OCI-LY7 (cell line): ENCODE data around the gene ITSN2. TPM values are rescaled to one million over a fixed set of nuclear protein-coding genes. Genes with fewer than 3 reads are reported as not detected.

Source experiments
- BruUV-seq: library from RNA; stranded (reverse); fragments of 400-500 nt; replicated peaks from 2 replicates; lab custom pipeline; 2021; lab: Mats Ljungman, UMichigan
- CTCF ChIA-PET: fragments of 300-600 bp; sonication (Branson Sonifier 250); formaldehyde crosslinking; loops from one replicate; lab custom pipeline; 2022; ENCODE audit warnings: antibody characterized with exemption; ENCODE audit not compliant: unreplicated experiment; lab: Charles Lee
- POLR2A ChIA-PET: fragments of 300-600 bp; sonication (Branson Sonifier 250); formaldehyde crosslinking; loops from one replicate; lab custom pipeline; 2022; ENCODE audit warnings: antibody characterized with exemption; lab: Charles Lee
- DNase-seq: peaks from one replicate; pipeline ENCODE4 v3.0.0-alpha.2; 2015; ENCODE audit warnings: low spot score
- H2AFZ ChIP-seq: fragments of 200-600 bp; sonication (generic), shearing (Covaris generic); 2 replicates; pipeline ENCODE4 v1.6.1; 2014; ENCODE audit warnings: mild to moderate bottlenecking, antibody characterized with exemption, low read length, moderate library complexity
- H3K27ac ChIP-seq: fragments of 200-600 bp; sonication (generic); 2 replicates; pipeline ENCODE4 v1.5.1; 2014; ENCODE audit warnings: mixed run types, low read depth, mild to moderate bottlenecking, moderate library complexity, low read length, inconsistent platforms; ENCODE audit not compliant: poor library complexity, severe bottlenecking
- H3K36me3 ChIP-seq: fragments of 200-600 bp; sonication (generic); 2 replicates; pipeline ENCODE4 v1.6.1; 2014; ENCODE audit warnings: mild to moderate bottlenecking, antibody characterized with exemption, low read length, moderate library complexity, mixed read lengths; ENCODE audit not compliant: insufficient read depth
- H3K4me1 ChIP-seq: fragments of 200-600 bp; sonication (generic); 2 replicates; pipeline ENCODE4 v1.5.1; 2014; ENCODE audit warnings: mild to moderate bottlenecking, low read length; ENCODE audit not compliant: insufficient read depth, poor library complexity, severe bottlenecking
- H3K4me2 ChIP-seq: fragments of 200-600 bp; sonication (generic); 2 replicates; pipeline ENCODE4 v1.6.1; 2014; ENCODE audit warnings: mild to moderate bottlenecking, low read length
- H3K4me3 ChIP-seq: fragments of 200-600 bp; sonication (generic); 2 replicates; pipeline ENCODE4 v1.5.1; 2014; ENCODE audit warnings: mild to moderate bottlenecking, low read depth, low read length; ENCODE audit not compliant: poor library complexity, severe bottlenecking
- H3K79me2 ChIP-seq: fragments of 200-600 bp; sonication (generic); 2 replicates; pipeline ENCODE4 v1.6.1; 2016; ENCODE audit warnings: low read depth, mild to moderate bottlenecking, low read length, moderate library complexity, mixed read lengths; ENCODE audit not compliant: insufficient read depth
- H3K9me2 ChIP-seq: fragments of 200-600 bp; sonication (generic); 2 replicates; pipeline ENCODE4 v1.6.1; 2016; ENCODE audit warnings: mild to moderate bottlenecking, low read length, mixed read lengths; ENCODE audit not compliant: insufficient read depth
- H3K9me3 ChIP-seq: fragments of 200-600 bp; sonication (generic); 2 replicates; pipeline ENCODE4 v1.6.1; 2014; ENCODE audit warnings: mild to moderate bottlenecking, mixed run types, low read length, mixed read lengths
- H4K20me1 ChIP-seq: fragments of 200-600 bp; sonication (generic); 2 replicates; pipeline ENCODE4 v1.6.1; 2014; ENCODE audit warnings: mild to moderate bottlenecking, antibody characterized with exemption, low read length, moderate library complexity, mixed read lengths; ENCODE audit not compliant: insufficient read depth
- CTCF ChIP-seq: fragments of 200-600 bp; sonication (generic); conservative IDR thresholded peaks from 2 replicates; pipeline ENCODE4 v1.5.1; 2014; ENCODE audit warnings: mild to moderate bottlenecking, antibody characterized with exemption, low read length, moderate library complexity, mixed read lengths
- EZH2phosphoT487 ChIP-seq: fragments of 200-600 bp; sonication (generic); IDR thresholded peaks from 2 replicates; pipeline ENCODE4 v1.6.1; 2018; ENCODE audit warnings: low read depth, borderline replicate concordance, mild to moderate bottlenecking, mixed run types, antibody characterized with exemption, low read length, moderate library complexity, mixed read lengths
- intact Hi-C: fragments of 100-400 bp; cut with micrococcal nuclease; formaldehyde crosslinking; loops from one replicate; pipeline ENCODE4 v1.10.0; 2022; ENCODE audit not compliant: unreplicated experiment
- total RNA-seq, 2 experiments: library from RNA; depleted of rRNA in 1 of 2; stranded (reverse); fragments of >200 nt in 1 of 2; shearing (Covaris generic) in 1 of 2; gene quantifications; 2 replicates each; pipeline ENCODE4 v1.2.3, GENCODE V29; 2014 to 2022

Gene ITSN2
- total RNA-seq, 2 experiments from 2014 or later, result 25.4 to 65.7 TPM

- Histone ChIP-seq H3K27ac (no peak overlapping the region), H3K9me3 (no peaks in the 10 kb centered on the region), H3K9me2 (no peaks in the 10 kb centered on the region), H3K4me2 (no peak overlapping the region), H3K4me3 (no peak overlapping the region), H4K20me1 (no peaks in the 10 kb centered on the region), H3K36me3 (peaks cover 16% of the 10 kb centered on the region), H3K4me1 (no peaks in the 10 kb centered on the region), H3K79me2 (no peaks in the 10 kb centered on the region), H2AFZ (no peak overlapping the region)
- TF ChIP-seq CTCF (no peak), EZH2phosphoT487 (no peak)
- intact Hi-C loops, result no loop called here
- DNase-seq, result no peak
- ChIA-PET POLR2A (interaction anchor here (0.6 to 1.4 kb wide), 4 partner anchors 9 to 136 kb away, joined by 3 to 10 read pairs (median 4); no protein-coding TSS in a partner anchor), CTCF (no interaction called here)
- BruUV-seq, result no TSS peak
Measured at GRCh38 chr2:24206242-24206641, 154.1 kb downstream of the ITSN2 start.

GRCh38 chr2:24205131-24205530, 155.2 kb downstream of the ITSN2 start:
- Histone ChIP-seq H3K4me2 (no peak overlapping the region), H3K9me3 (no peaks in the 10 kb centered on the region), H3K36me3 (peaks cover 16% of the 10 kb centered on the region), H3K27ac (no peak overlapping the region), H3K9me2 (no peaks in the 10 kb centered on the region), H3K79me2 (no peaks in the 10 kb centered on the region), H3K4me1 (peaks cover under 1% of the 10 kb centered on the region), H3K4me3 (no peak overlapping the region), H2AFZ (no peak overlapping the region), H4K20me1 (no peaks in the 10 kb centered on the region)
- intact Hi-C loops, result no loop called here
- CTCF ChIA-PET, result no interaction called here
- POLR2A ChIA-PET, result interaction anchor here (0.5 kb wide), 1 partner anchor 262 kb away, joined by 3 read pairs; no protein-coding TSS in a partner anchor
- no TSS peak for BruUV-seq
- no peak for DNase-seq
- TF ChIP-seq CTCF, result no peak
- TF ChIP-seq EZH2phosphoT487, result no peak

- H4K20me1 ChIP-seq, result no peaks in the 10 kb centered on the region
- H3K79me2 ChIP-seq, result no peaks in the 10 kb centered on the region
Measured at GRCh38 chr2:24204505-24204904, 155.8 kb downstream of the ITSN2 start.

More at GRCh38 chr2:24204505-24204904, 155.8 kb downstream of the ITSN2 start:
- TF ChIP-seq CTCF (no peak), EZH2phosphoT487 (no peak)
- Histone ChIP-seq H3K4me1 (peaks cover 7% of the 10 kb centered on the region), H3K9me2 (no peaks in the 10 kb centered on the region), H3K9me3 (no peaks in the 10 kb centered on the region), H2AFZ (no peak overlapping the region), H3K36me3 (peaks cover 16% of the 10 kb centered on the region), H3K4me3 (no peak overlapping the region), H3K27ac (no peak overlapping the region), H3K4me2 (no peak overlapping the region)
- BruUV-seq, result no TSS peak
- ChIA-PET POLR2A (interaction anchor here (1.3 kb wide), 1 partner anchor 8 kb away, joined by 3 read pairs; no protein-coding TSS in a partner anchor), CTCF (no interaction called here)
- no peak for DNase-seq
- intact Hi-C loops, result no loop called here
